ENCODE results near the gene ABL2. TPM values are rescaled to one million over a fixed set of nuclear protein-coding genes. Genes with fewer than 3 reads are reported as not detected.

Gene ABL2
- total and polyA plus RNA-seq, 8 donors: 10.5 to 33.4 (median 11.6) TPM

DNA sequence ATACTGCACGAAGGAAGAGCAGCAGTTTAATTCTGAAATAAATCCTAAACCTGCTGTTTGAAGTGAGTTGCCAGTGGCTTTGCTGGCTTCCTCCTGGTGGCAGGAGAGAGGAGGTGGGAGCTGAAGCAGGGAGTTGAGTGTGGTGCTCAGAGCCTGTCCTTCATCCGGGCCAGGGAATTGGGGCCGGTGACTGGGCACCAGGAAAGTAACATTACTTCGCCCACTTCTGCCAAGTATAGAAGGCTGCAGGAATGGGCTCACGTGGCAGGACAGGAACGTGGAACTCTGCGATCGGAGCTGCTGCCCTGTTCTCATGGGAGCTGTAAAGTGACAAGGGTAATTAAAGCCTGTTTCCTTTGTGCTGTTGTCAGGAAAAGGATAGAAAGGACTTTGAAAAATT, 139.0 kb downstream of the ABL2 start:
- Histone ChIP-seq H3K9me3 (no peaks in the 10 kb centered on the region), H3K4me3 (no peak overlapping the region), H3K27ac (no peak overlapping the region), H3K4me1 (peaks cover 0 to 13% of the 10 kb centered on the region in 2 donors), H3K27me3 (no peaks in the 10 kb centered on the region), H3K36me3 (peaks cover 0 to 98% of the 10 kb centered on the region in 2 donors)
- no peak for DNase-seq
- ATAC-seq: no peak
- TF ChIP-seq, protein P1, sequence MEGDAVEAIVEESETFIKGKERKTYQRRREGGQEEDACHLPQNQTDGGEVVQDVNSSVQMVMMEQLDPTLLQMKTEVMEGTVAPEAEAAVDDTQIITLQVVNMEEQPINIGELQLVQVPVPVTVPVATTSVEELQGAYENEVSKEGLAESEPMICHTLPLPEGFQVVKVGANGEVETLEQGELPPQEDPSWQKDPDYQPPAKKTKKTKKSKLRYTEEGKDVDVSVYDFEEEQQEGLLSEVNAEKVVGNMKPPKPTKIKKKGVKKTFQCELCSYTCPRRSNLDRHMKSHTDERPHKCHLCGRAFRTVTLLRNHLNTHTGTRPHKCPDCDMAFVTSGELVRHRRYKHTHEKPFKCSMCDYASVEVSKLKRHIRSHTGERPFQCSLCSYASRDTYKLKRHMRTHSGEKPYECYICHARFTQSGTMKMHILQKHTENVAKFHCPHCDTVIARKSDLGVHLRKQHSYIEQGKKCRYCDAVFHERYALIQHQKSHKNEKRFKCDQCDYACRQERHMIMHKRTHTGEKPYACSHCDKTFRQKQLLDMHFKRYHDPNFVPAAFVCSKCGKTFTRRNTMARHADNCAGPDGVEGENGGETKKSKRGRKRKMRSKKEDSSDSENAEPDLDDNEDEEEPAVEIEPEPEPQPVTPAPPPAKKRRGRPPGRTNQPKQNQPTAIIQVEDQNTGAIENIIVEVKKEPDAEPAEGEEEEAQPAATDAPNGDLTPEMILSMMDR (IDR thresholded peaks at IDR 0.05): no peak
- intact Hi-C loops (cut with DNase I): no loop called here

DNA sequence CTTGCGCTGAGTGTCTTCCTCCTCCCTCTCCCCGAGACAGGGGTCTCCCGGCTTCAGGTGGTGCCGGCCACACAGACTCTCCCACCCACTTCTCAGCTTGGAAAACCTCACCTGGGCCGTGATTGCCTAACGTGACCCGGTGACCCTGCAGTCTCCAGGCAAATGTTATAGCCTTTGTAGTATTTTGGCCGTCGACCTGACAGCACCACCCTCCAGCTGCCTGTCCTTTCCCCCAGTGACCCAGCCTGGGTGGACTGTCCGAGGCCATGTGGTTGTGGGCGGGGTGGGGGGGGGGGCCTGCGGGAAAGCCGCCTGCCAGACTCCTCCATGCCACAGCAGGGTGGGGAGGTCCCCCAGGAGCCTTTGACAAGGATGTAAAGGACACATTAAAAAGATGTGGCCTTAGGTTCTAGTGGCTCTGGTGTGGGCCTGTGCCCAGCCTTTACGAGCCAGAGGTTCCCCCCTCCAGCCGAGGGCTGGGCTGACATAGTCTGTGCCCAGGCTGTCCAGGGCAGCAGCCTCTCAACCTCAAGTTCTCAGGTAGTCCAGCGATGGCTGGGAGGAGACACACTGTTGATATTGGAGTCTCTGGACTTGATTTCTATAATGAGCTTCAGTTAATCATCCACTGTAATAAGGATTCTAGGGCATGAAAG, 139.5 kb downstream of the ABL2 start:
- ATAC-seq: no peak
- TF ChIP-seq, protein P1 (IDR thresholded peaks at IDR 0.05): no peak

DNA sequence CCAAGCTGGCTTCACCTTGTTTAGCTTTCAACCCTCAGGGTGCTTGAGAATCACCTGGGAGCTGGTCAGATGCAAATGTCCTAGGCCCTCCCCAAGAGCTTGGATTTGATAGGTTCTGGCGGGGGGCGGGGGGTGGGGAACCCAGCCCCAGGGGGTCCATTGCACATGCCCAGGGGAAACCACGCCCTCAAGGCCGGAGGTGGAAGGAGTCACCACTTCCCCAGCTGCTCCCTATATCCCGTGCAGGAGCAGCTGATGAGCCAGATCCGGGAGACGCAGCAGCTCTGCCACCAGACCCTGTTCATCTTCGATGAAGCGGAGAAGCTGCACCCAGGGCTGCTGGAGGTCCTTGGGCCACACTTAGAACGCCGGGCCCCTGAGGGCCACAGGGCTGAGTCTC, 141.8 kb downstream of the ABL2 start:
- no peak overlapping the region for H3K27ac ChIP-seq
- H3K4me3 ChIP-seq: no peak overlapping the region
- H3K36me3 ChIP-seq: peaks cover 0 to 75% of the 10 kb centered on the region in 2 donors
- intact Hi-C loops (cut with DNase I): loop anchor here in 1 of 2 donors (10.0 kb wide), 1 partner anchor 277 kb away; the partner anchor contains the start of gene AXDND1
- H3K9me3 ChIP-seq: no peaks in the 10 kb centered on the region
- no peaks in the 10 kb centered on the region for H3K27me3 ChIP-seq
- H3K4me1 ChIP-seq: peaks cover 0 to 27% of the 10 kb centered on the region in 2 donors
- TF ChIP-seq, protein P1 (IDR thresholded peaks at IDR 0.05): no peak
- DNase-seq (no peak), ATAC-seq (no peak)

More for the DNA sequence above, 139.5 kb downstream of the ABL2 start:
- Histone ChIP-seq H3K36me3 (peaks cover 0 to 95% of the 10 kb centered on the region in 2 donors), H3K4me3 (no peak overlapping the region), H3K9me3 (no peaks in the 10 kb centered on the region), H3K27ac (no peak overlapping the region), H3K4me1 (peaks cover 0 to 13% of the 10 kb centered on the region in 2 donors), H3K27me3 (no peaks in the 10 kb centered on the region)
- intact Hi-C loops (cut with DNase I): loop anchor here in 1 of 2 donors (10.0 kb wide), 1 partner anchor 275 kb away; the partner anchor contains the start of gene AXDND1
- no peak for DNase-seq

DNA sequence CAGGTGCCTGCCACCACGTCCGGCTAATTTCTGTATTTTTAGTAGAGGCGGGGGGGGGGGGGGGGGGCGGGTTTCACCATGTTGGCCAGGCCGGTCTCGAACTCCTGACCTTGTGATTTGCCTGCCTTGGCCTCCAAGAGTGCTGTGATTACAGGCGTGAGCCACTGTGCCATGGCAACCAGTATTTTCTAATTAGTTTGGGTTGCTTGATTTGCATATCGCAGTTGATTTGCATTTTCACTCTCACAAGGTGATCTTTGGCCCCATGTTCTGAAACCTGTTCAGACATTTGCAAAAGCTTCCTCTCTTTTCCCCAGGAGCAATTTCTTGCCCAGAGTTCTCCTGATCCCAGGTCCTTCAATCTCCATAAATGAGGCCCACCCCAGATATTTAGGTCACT, 145.9 kb downstream of the ABL2 start:
- intact Hi-C loops (cut with DNase I): loop anchor here in 1 of 2 donors (10.0 kb wide), 1 partner anchor 281 kb away; the partner anchor contains the start of gene AXDND1

DNA sequence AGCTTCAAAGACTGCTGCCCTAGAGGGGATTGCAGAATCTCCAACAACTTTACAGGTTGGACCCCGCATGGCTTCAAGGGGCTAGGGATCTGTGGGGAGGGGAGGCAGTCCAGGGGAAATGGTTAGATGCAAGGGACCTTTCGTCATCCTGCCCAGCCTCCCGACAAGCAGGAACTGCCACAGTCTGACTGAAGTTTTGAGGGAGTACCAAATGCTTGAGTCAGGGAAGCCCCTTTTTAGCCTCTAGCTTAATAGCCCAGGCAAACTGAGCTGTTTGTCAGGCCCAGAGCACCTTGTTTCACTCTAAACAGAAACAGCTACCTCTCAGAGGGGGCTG, 146.5 kb downstream of the ABL2 start:
- TF ChIP-seq, protein P1 (IDR thresholded peaks at IDR 0.05): no peak
- H3K27me3 ChIP-seq: no peaks in the 10 kb centered on the region
- H3K4me1 ChIP-seq: peaks cover 5 to 32% of the 10 kb centered on the region in 2 donors
- H3K36me3 ChIP-seq: peaks cover 0 to 28% of the 10 kb centered on the region in 2 donors
- intact Hi-C loops (cut with DNase I): loop anchor here in 1 of 2 donors (10.0 kb wide), 1 partner anchor 282 kb away; the partner anchor contains the start of gene AXDND1
- H3K4me3 ChIP-seq: peak overlapping the region; percentile 82 to 96
- DNase-seq (peak in 1 of 4 donors; percentile 11), ATAC-seq (no peak)
- H3K27ac ChIP-seq: peak overlapping the region in 1 of 2 donors; percentile 93
- no peaks in the 10 kb centered on the region for H3K9me3 ChIP-seq

More for the DNA sequence above, 145.9 kb downstream of the ABL2 start:
- no peak overlapping the region for H3K27ac ChIP-seq
- H3K36me3 ChIP-seq: peaks cover 0 to 33% of the 10 kb centered on the region in 2 donors
- DNase-seq (no peak), ATAC-seq (no peak)
- no peak overlapping the region for H3K4me3 ChIP-seq
- H3K4me1 ChIP-seq: peaks cover 5 to 32% of the 10 kb centered on the region in 2 donors
- H3K27me3 ChIP-seq: no peaks in the 10 kb centered on the region
- TF ChIP-seq, protein P1 (IDR thresholded peaks at IDR 0.05): no peak
- no peaks in the 10 kb centered on the region for H3K9me3 ChIP-seq

Measured in left lung (tissue), 10 donors.